Heart left ventricle (tissue), 16 donors: ENCODE data around the gene LRRC1. TPM values are rescaled to one million over a fixed set of nuclear protein-coding genes. Genes with fewer than 3 reads are reported as not detected.
A peak's percentile ranks its signal among the peaks of the same experiment; 100 is the strongest.

Experiments used
- ATAC-seq, 4 donors: fragments of 200-7000 bp; cut with Tn5 transposase; one replicate each; pipeline ENCODE4 v1.9.1; 2020 to 2022; ENCODE audit warnings: moderate library complexity in 4 of 4, mild to moderate bottlenecking in 3 of 4, moderate number of reproducible peaks in 1 of 4
- DNase-seq, 5 donors: peaks; one replicate each; pipeline ENCODE4 v3.0.0-alpha.2; 2020
- H3K27ac ChIP-seq, 12 donors: fragments of 200-600 bp; sonication (generic) in 4 of 12; one replicate each; pipeline versions ENCODE4 v1.5.0 to v1.8.0; 2016 to 2022; ENCODE audit warnings: mild to moderate bottlenecking in 2 of 12
- H3K27me3 ChIP-seq, 9 donors: fragments of 200-600 bp; sonication (generic) in 2 of 9; one replicate each; pipeline versions ENCODE4 v1.5.1 to v1.8.0; 2016 to 2022; ENCODE audit warnings: mild to moderate bottlenecking in 3 of 9
- H3K36me3 ChIP-seq, 9 donors: fragments of 200-600 bp; sonication (generic) in 2 of 9; one replicate each; pipeline versions ENCODE4 v1.5.0 to v1.8.0; 2018 to 2022; ENCODE audit warnings: mild to moderate bottlenecking in 2 of 9
- H3K4me1 ChIP-seq, 12 donors: fragments of 200-600 bp; sonication (generic) in 4 of 12; one replicate each; pipeline versions ENCODE4 v1.5.0 to v1.8.0; 2016 to 2022; ENCODE audit warnings: mild to moderate bottlenecking in 3 of 12
- H3K4me3 ChIP-seq, 12 donors: fragments of 200-600 bp; sonication (generic) in 4 of 12; one replicate each; pipeline versions ENCODE4 v1.5.0 to v1.8.0; 2017 to 2022; ENCODE audit warnings: mild to moderate bottlenecking in 9 of 12, moderate library complexity in 4 of 12
- H3K9me3 ChIP-seq, 12 donors: fragments of 200-600 bp; sonication (generic) in 4 of 12; one replicate each; pipeline versions ENCODE4 v1.5.0 to v1.8.0; 2016 to 2022; ENCODE audit warnings: mild to moderate bottlenecking in 1 of 12
- POLR2A ChIP-seq, 2 donors: fragments of 450-650 bp; IDR thresholded peaks; one replicate each; pipeline ENCODE4 v1.6.1; 2017; ENCODE audit warnings: antibody characterized with exemption in 2 of 2, mild to moderate bottlenecking in 2 of 2, moderate library complexity in 2 of 2
- WGBS, 4 donors: extraction: QIAGEN DNeasy Blood & Tissue Kit in 2 of 4; methylation state at CpG; one replicate each; pipeline versions ENCODE4 v1.1.5 to v1.1.7; 2013 to 2018; 5-methylcytosine and 5-hydroxymethylcytosine counted together
- intact Hi-C, 10 donors: fragments of 100-400 bp; cut with DNase I; formaldehyde crosslinking; loops; one replicate each; pipeline versions ENCODE4 v1.11.1 to v1.14.2; 2022
- polyA plus RNA-seq, 2 donors: library from polyadenylated mRNA; stranded (reverse); fragments of 200-250 nt; gene quantifications; one replicate each; pipeline ENCODE4 v1.2.3, GENCODE V29; 2013
- total RNA-seq, 9 donors: library from RNA; depleted of rRNA in 2 of 9; stranded (reverse); fragments of >200 nt in 2 of 9; fragmentation: NEBNext Ultra II Directional in 3 of 9; extraction: Animal tissue kit (Norgen Biotek cat#: 25700) in 3 of 9; gene quantifications; one replicate each; pipeline versions ENCODE4 v1.1.0 to v1.2.4, GENCODE V29; 2016 to 2023
- TF ChIP-seq, protein P1 (sequence below), 12 donors: fragments of 200-600 bp; sonication (generic) in 4 of 12; IDR thresholded peaks; one replicate each; pipeline versions ENCODE4 v1.5.0 to v1.8.0; 2018 to 2022; ENCODE audit warnings: antibody characterized with exemption in 12 of 12, mild to moderate bottlenecking in 5 of 12
- donor health status: ischemic (EF 13 %, LVEDD 7.1; RV severe dilation, severe dysfunction).
- donor health status: healthy with polysubstance abuse.
- donor health status: DM: no; HTN: yes; CAD: no.
- donor health status: DM: no; HTN: no; CAD: no.
- donor health status: ischemic (EF 25% LVEDD 6.9; RV normal size, moderate dysfunction).
- donor health status: ischemic (EF 25% LVEDD 5.7; RV mildly dilated, moderate dysfunction).
- donor health status: healthy.
- donor health status: DM: yes; HTN: yes; CAD: no.
- donor health status: ischemic (EF 35%, LVEDD 5.7; RV mildly dilated, moderate dysfunction).
- donor health status: nonischemic (EF 11% LVEDD 7.7; RV severe dilation, severe dysfunction).
- donor health status: DM: yes; HTN: yes; CAD: no.
- donor health status: PGD.
- donor health status: ischemic (EF 29% LVEDD 5.4; RV normal size, mild dysfunction).
- donor health status: nonischemic (EF 23%, LVEDD 6.1; RV moderate dilation, normal function).

Gene LRRC1
- total and polyA plus RNA-seq, 11 donors, result 1.2 to 11.2 (median 3.3) TPM

DNA sequence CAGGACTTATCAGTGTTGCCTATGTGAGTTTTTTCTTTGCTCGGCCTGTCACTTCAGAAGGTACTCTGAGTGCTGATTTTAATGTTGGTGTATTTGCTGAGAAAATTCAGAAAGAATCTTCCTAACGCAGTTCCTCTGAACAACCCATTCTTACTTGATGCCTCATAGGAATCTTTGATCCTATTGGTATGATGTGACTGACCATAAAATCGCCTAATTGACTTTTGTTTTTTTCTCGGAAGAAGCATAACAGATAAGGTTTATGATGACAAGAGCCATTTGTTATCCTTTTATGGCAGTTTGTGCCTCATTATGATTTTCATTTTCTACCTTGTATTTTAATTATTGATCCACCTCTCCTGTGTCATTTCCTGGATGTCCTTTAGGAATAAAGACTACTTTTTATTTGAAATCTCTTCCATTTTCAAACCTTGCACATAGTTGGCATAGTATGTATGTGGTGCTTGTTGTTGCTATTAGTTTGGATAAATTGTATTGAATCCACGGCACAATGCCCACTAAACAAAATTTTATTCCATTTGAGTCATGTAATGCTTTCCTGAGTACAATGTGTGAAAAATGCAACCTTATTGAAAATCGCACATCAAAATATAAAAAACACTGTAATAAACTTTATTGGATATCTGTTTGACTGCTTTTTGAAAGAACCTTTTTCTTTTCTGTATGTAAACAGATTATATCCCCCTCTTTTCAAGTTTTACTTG lies 37.3 kb downstream of the LRRC1 start:
- no peak for TF ChIP-seq POLR2A (IDR thresholded peaks at IDR 0.05)
- TF ChIP-seq, protein P1, sequence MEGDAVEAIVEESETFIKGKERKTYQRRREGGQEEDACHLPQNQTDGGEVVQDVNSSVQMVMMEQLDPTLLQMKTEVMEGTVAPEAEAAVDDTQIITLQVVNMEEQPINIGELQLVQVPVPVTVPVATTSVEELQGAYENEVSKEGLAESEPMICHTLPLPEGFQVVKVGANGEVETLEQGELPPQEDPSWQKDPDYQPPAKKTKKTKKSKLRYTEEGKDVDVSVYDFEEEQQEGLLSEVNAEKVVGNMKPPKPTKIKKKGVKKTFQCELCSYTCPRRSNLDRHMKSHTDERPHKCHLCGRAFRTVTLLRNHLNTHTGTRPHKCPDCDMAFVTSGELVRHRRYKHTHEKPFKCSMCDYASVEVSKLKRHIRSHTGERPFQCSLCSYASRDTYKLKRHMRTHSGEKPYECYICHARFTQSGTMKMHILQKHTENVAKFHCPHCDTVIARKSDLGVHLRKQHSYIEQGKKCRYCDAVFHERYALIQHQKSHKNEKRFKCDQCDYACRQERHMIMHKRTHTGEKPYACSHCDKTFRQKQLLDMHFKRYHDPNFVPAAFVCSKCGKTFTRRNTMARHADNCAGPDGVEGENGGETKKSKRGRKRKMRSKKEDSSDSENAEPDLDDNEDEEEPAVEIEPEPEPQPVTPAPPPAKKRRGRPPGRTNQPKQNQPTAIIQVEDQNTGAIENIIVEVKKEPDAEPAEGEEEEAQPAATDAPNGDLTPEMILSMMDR (IDR thresholded peaks at IDR 0.05), result no peak
- intact Hi-C loops, result no loop called here
- no peaks in the 10 kb centered on the region for H3K36me3 ChIP-seq
- H3K4me1 ChIP-seq, result peaks cover 0 to 20% (median 0%) of the 10 kb centered on the region in 12 donors
- no peak for ATAC-seq
- WGBS, 4 donors, result 91 to 95% (median 93%) methylated on average over 6 of the region's 6 CpGs
- H3K4me3 ChIP-seq, result no peak overlapping the region
- H3K27ac ChIP-seq, result no peak overlapping the region
- H3K27me3 ChIP-seq, result no peaks in the 10 kb centered on the region
- DNase-seq, result no peak
- H3K9me3 ChIP-seq, result no peaks in the 10 kb centered on the region

- H3K27ac ChIP-seq, result no peak overlapping the region
- no peak for TF ChIP-seq POLR2A (IDR thresholded peaks at IDR 0.05)
- TF ChIP-seq, protein P1 (IDR thresholded peaks at IDR 0.05), result no peak
- no peak overlapping the region for H3K4me3 ChIP-seq
- peaks cover 0 to 17% (median 0%) of the 10 kb centered on the region in 12 donors for H3K4me1 ChIP-seq
- no peak for DNase-seq
- no peaks in the 10 kb centered on the region for H3K9me3 ChIP-seq
- H3K36me3 ChIP-seq, result no peaks in the 10 kb centered on the region
- ATAC-seq, result no peak
- no peaks in the 10 kb centered on the region for H3K27me3 ChIP-seq
- intact Hi-C loops, result no loop called here
Measured at GRCh38 chr6:53833155-53833554, 38.4 kb downstream of the LRRC1 start.

DNA sequence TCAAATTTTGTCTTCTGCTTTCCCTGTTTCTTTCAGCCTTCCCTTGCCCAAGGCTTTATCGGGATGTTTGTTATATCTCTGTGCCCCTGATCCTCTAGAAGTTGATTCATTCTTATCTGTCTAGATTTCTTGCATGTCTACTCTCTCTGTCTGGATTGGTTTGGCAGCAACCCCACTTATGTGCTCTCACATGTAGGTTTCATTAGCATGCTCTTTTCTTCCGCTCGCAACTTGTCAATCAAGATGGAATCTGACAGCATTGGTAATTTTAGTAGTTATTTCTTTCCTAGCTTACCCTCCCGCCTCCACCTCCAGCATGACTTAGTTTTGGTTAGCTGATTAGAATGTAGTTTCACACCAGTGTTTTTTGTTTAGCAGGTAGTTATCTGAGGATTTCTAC lies 39.3 kb downstream of the LRRC1 start:
- 68 to 76% (median 69%) methylated on average over 4 of the region's 4 CpGs for WGBS, 4 donors
- DNase-seq (no peak), ATAC-seq (no peak)
- H3K27me3 ChIP-seq, result no peaks in the 10 kb centered on the region
- TF ChIP-seq, protein P1 (IDR thresholded peaks at IDR 0.05), result no peak
- TF ChIP-seq POLR2A (IDR thresholded peaks at IDR 0.05), result no peak
- H3K4me3 ChIP-seq, result no peak overlapping the region
- no peaks in the 10 kb centered on the region for H3K36me3 ChIP-seq
- H3K9me3 ChIP-seq, result no peaks in the 10 kb centered on the region
- H3K27ac ChIP-seq, result peak overlapping the region in 1 of 12 donors; percentile 14
- intact Hi-C loops, result no loop called here
- H3K4me1 ChIP-seq, result peaks cover 0 to 21% (median 6%) of the 10 kb centered on the region in 12 donors

DNA sequence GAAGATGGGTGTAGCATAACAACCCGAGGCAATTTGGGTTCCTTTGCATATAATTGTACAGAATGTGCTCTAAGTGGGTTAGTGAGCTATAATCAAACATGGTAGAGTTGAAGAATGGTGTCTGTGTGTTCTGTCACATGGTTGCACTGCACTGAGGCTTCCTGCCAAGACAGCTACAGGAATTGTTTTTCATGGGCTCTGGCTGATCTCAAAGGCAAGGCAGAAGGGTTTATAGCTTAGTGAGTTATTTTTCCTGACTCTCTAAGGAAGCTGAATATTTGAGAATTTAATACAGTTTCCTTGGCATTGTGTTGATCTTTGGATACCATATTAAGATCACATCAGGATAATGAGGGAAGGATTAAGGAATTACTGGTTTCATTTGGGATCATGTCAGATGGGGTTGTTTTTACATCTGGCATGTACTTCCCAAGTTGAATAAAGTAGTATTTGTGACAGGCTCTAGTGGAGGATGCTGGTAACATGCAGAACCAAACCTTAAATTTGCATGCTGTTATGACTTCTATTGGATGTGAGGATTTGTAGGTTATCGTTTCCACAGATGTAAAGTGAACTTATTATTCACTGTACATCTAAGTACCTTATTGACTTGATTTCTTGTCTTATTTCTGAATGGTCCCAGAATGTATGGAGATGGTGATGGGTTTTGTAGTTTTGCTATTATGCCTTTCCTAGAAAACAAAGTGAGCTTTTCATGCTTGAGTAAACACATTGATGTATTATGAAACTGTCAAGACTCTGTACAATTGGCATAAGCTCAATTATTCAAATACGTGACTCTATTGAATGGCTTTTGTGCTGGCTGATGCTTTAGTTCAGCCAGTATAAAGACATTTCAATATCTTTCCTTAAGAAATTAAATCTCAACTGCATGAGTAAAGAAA lies 43.3 kb downstream of the LRRC1 start:
- Histone ChIP-seq H3K27ac (peak overlapping the region in 4 of 12 donors; percentile 12 to 43 (median 26)), H3K27me3 (no peaks in the 10 kb centered on the region), H3K9me3 (peaks cover 0 to 9% (median 2%) of the 10 kb centered on the region in 12 donors), H3K36me3 (no peaks in the 10 kb centered on the region), H3K4me1 (peaks cover 0 to 18% (median 6%) of the 10 kb centered on the region in 12 donors), H3K4me3 (no peak overlapping the region)
- intact Hi-C loops, result loop anchor here in 1 of 10 donors (5.0 kb wide), 1 partner anchor 41 kb away; the partner anchor contains the start of gene LRRC1
- DNase-seq (peak in 1 of 5 donors; percentile 24), ATAC-seq (peak; percentile 79 to 85 (median 82))
- 53 to 79% (median 58%) methylated on average over 3 of the region's 3 CpGs for WGBS, 4 donors
- TF ChIP-seq, protein P1 (IDR thresholded peaks at IDR 0.05), result no peak
- TF ChIP-seq POLR2A (IDR thresholded peaks at IDR 0.05), result no peak
